ENCODE results near the gene TSPAN7.

The TSPAN7 gene, protein sequence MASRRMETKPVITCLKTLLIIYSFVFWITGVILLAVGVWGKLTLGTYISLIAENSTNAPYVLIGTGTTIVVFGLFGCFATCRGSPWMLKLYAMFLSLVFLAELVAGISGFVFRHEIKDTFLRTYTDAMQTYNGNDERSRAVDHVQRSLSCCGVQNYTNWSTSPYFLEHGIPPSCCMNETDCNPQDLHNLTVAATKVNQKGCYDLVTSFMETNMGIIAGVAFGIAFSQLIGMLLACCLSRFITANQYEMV

DNA sequence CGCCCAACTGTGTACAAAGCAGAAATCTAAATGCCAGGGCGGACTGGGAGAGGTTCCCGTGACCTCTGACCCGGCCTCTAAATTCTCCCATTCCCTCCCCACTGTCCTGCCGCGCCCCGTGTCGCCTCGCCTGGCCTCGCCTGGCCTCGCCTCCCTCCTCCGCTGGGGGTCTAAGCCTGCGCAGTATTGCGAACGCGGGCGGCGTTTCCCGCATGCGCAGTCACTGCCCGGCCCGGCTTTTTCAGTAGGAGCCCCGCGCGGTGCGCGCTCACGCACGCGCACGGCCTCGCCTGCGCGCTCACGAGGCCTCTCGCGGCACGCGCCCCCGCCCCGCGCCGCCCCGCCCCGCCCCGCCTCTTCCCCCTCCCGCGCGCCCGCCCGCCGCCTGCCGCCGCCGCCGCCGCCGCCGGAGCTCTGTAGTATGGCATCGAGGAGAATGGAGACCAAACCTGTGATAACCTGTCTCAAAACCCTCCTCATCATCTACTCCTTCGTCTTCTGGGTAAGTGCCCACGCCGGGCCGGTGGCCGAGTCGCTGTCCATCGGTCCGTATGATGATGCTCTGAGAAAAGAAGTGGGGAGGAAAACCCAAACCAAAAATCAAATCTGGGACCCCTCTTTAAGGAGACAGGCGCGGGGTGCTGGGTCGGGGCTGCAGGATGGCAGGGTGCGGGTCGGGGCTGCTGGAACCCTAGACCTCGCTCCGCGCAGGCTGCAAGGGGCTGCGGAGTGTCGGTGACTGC, at the start of gene TSPAN7:
Gene TSPAN7 (plus strand): TSS at position 417 of the 743 bp plus-strand sequence. CDS start 5 bp downstream, at position 422.
- no peaks in the 10 kb centered on the region for H3K9me3 ChIP-seq (ENCODE audit: control insufficient read depth, insufficient read depth, low read length)
- H3K27ac ChIP-seq (ENCODE audit: low read depth, low read length) = no peak within 1 kb of the TSS
- 0 out of 2 replicates have a peak within 1 kb of the TSS, but pooled peaks have one; percentile 11 for H3K9ac ChIP-seq (ENCODE audit: low read depth, low read length)
- H3K4me1 ChIP-seq (ENCODE audit: control insufficient read depth, insufficient read depth, low read length) = peaks cover 8% of the 10 kb centered on the region; the same call in 1 of the 2 replicates
- peaks cover 20% of the 10 kb centered on the region for H3K27me3 ChIP-seq (ENCODE audit: control insufficient read depth, insufficient read depth, low read length)
- H3K36me3 ChIP-seq (ENCODE audit: control insufficient read depth, insufficient read depth, low read length) = no peaks in the 10 kb centered on the region
- H3K4me3 ChIP-seq (ENCODE audit: low read depth, low read length) = peak within 1 kb of the TSS; percentile 78

DNA sequence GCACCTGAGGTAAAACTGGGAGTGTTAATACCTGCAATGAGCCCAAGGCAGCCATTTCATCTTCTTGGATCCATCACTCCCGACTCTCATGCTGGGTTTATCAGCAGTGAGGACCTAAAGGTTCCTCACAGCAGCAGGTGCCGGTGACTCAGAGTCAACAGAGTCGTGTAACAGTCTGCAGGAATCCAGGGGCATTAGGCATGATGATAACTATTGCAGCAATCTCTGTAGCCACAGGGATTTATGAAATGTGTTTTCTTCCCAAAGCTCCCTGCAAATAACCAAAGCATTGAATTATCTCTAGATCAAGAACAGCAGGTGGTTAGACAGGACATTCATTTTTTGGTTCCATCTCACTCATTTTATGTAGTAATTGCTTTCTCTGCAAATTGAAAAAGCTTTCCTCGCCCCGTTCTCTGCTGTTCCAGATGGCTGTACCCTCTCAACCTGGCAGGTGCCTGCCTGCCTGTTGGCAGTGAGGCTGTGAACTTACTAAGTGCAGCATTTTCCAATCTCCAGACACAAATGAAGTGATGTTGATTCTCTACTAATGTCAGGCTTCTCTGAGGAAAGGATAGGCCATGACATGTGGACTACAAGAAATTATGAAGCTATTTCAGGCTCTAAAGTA, 48.1 kb upstream of the TSPAN7 start:
- peaks cover 6% of the 10 kb centered on the region; the same call in 1 of the 2 replicates for H3K4me1 ChIP-seq (ENCODE audit: control insufficient read depth, insufficient read depth, low read length)
- H3K27ac ChIP-seq (ENCODE audit: low read depth, low read length) = no peak overlapping the region
- no peaks in the 10 kb centered on the region for H3K36me3 ChIP-seq (ENCODE audit: control insufficient read depth, insufficient read depth, low read length)
- H3K9ac ChIP-seq (ENCODE audit: low read depth, low read length) = no peak overlapping the region
- no peaks in the 10 kb centered on the region for H3K27me3 ChIP-seq (ENCODE audit: control insufficient read depth, insufficient read depth, low read length)
- H3K4me3 ChIP-seq (ENCODE audit: low read depth, low read length) = no peak overlapping the region
- H3K9me3 ChIP-seq (ENCODE audit: control insufficient read depth, insufficient read depth, low read length) = no peaks in the 10 kb centered on the region

DNA sequence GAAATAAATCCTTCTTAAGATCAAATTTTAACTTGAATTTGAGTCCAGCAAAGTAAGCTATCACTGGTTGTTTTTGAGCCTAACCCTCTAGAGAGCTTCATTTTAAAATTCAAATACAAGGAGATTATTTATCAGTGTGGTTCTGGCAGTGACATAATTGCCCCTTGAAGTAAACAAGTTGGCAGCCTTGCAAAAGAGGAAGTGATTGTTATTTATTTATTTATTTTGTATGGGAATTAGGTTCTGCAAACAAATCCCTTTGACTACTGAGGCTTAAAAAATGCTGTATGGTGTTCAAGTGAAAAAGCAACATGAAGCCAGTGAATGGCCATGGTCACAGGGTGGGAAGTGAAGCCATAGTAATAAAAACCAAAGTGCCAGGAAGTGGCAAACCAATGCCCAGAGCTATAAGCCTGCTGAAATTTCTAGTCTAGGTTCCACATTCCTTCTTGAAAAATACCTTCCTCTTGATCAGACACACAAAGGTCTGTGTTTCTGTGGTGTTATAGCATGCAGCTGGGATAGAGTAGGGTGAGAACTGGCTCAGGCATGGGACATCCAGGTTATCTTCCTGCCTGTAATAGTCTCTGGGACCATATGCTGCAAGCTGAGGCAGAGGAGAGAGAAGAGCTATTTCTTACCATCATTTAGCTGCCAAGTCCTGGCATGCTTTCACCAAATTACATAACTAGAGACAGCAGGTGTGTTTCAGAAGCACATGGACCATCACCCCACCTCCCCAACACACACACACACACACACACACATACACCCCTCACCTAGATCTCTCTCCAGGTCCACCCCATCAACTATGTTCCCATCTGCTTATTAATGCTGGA, 47.1 kb upstream of the TSPAN7 start:
- Histone ChIP-seq H3K36me3 (ENCODE audit: control insufficient read depth, insufficient read depth, low read length) (no peaks in the 10 kb centered on the region), H3K9ac (ENCODE audit: low read depth, low read length) (no peak overlapping the region), H3K4me3 (ENCODE audit: low read depth, low read length) (no peak overlapping the region), H3K27me3 (ENCODE audit: control insufficient read depth, insufficient read depth, low read length) (no peaks in the 10 kb centered on the region), H3K9me3 (ENCODE audit: control insufficient read depth, insufficient read depth, low read length) (no peaks in the 10 kb centered on the region), H3K27ac (ENCODE audit: low read depth, low read length) (no peak overlapping the region), H3K4me1 (ENCODE audit: control insufficient read depth, insufficient read depth, low read length) (peaks cover 6% of the 10 kb centered on the region; the same call in 1 of the 2 replicates)

DNA sequence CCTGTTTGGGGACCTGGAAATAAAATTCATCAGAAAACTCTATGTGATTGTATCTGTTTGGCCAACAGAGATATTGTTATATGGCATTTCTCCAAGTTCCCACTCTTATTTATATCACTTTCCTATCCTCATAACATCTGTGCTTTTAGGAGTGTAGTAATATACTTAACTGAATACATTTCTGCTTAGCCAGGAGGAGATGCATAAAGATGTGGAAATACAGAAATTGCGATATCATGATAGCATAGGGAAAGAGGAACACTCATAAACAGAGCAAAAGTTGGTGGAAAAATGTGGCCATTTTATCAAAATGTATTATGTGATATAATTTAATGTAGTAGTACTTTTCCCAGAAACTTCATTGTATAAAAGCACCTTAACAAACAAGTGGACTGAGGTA, 46.1 kb upstream of the TSPAN7 start:
- Histone ChIP-seq H3K4me1 (ENCODE audit: control insufficient read depth, insufficient read depth, low read length) (peaks cover 6% of the 10 kb centered on the region; the same call in 1 of the 2 replicates), H3K36me3 (ENCODE audit: control insufficient read depth, insufficient read depth, low read length) (no peaks in the 10 kb centered on the region), H3K4me3 (ENCODE audit: low read depth, low read length) (no peak overlapping the region), H3K9ac (ENCODE audit: low read depth, low read length) (no peak overlapping the region), H3K27me3 (ENCODE audit: control insufficient read depth, insufficient read depth, low read length) (no peaks in the 10 kb centered on the region; the same call in 1 of the 2 replicates), H3K9me3 (ENCODE audit: control insufficient read depth, insufficient read depth, low read length) (no peaks in the 10 kb centered on the region), H3K27ac (ENCODE audit: low read depth, low read length) (no peak overlapping the region)

DNA sequence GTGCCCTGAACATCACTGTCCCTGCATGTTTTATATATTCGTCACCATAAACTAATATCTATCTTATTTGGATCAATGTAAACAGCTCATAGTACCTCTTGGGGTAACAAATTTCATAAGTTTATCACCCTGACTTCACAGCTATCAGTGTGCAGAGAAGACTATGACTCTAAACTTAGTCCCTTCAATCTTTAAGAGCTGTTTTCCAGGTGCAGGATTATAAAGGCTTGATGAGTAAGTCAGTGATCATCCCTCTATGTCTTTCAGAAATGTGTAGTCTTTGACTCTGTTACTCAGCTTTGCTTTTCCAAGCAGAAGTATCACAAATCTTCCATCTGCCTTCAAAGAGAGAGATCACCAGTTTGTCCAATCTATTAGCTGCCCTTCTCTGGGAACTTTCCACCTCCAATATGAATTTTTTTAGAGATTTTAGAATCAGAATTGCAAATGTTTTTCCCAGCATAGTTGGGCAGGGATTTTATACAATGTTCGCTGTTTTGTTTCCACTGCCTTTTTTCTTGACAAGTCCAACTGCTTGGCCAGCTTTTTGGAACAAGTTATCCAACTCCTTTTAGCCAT, 45.1 kb upstream of the TSPAN7 start:
- H3K27me3 ChIP-seq (ENCODE audit: control insufficient read depth, insufficient read depth, low read length) = no peaks in the 10 kb centered on the region; the same call in 1 of the 2 replicates
- H3K27ac ChIP-seq (ENCODE audit: low read depth, low read length) = no peak overlapping the region
- H3K9me3 ChIP-seq (ENCODE audit: control insufficient read depth, insufficient read depth, low read length) = no peaks in the 10 kb centered on the region
- peaks cover 6% of the 10 kb centered on the region; the same call in 1 of the 2 replicates for H3K4me1 ChIP-seq (ENCODE audit: control insufficient read depth, insufficient read depth, low read length)
- no peaks in the 10 kb centered on the region for H3K36me3 ChIP-seq (ENCODE audit: control insufficient read depth, insufficient read depth, low read length)
- no peak overlapping the region for H3K4me3 ChIP-seq (ENCODE audit: low read depth, low read length)
- H3K9ac ChIP-seq (ENCODE audit: low read depth, low read length) = no peak overlapping the region

DNA sequence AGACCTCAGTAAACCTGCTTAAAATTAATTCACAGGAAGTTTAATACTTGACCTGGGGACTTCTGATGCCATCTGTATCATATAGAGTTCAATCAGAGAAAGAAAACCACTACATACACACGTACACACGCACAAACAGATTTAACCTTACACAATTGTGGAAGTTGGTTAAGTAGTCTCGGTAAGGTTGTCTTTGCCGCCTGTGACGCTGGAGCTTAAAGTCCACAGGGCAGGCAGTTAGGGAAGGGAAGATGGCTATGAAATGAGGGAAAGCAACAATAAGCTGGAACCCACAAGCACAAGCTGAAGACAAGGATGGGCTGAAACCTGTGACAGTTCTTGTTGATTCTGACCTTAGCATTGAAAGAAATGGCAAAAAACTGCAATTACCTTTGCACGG, 41.7 kb upstream of the TSPAN7 start:
- H3K36me3 ChIP-seq (ENCODE audit: control insufficient read depth, insufficient read depth, low read length) = no peaks in the 10 kb centered on the region
- no peak overlapping the region for H3K4me3 ChIP-seq (ENCODE audit: low read depth, low read length)
- no peaks in the 10 kb centered on the region; the same call in 1 of the 2 replicates for H3K27me3 ChIP-seq (ENCODE audit: control insufficient read depth, insufficient read depth, low read length)
- no peaks in the 10 kb centered on the region for H3K4me1 ChIP-seq (ENCODE audit: control insufficient read depth, insufficient read depth, low read length)
- H3K9me3 ChIP-seq (ENCODE audit: control insufficient read depth, insufficient read depth, low read length) = no peaks in the 10 kb centered on the region
- H3K9ac ChIP-seq (ENCODE audit: low read depth, low read length) = no peak overlapping the region
- no peak overlapping the region for H3K27ac ChIP-seq (ENCODE audit: low read depth, low read length)

DNA sequence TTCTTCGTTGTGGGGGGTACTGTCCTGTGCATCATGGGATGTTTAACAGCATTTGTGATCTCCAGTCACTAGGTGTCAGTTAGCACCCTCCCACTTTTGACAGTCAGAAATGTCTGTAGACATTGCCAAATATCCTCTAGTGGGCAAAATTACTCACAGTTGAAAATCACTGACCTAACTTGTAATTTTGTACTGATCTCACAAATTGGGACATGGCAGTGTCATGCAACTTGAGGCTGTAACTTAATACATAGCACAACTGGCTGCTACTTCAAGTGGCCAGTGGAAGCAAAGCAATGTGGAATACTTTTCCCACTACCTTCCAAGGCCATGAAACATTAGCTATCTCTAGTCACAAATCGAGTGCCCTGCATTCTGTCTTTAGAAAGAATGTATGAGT, 23.2 kb upstream of the TSPAN7 start:
- Histone ChIP-seq H3K27me3 (ENCODE audit: control insufficient read depth, insufficient read depth, low read length) (no peaks in the 10 kb centered on the region), H3K27ac (ENCODE audit: low read depth, low read length) (no peak overlapping the region), H3K9ac (ENCODE audit: low read depth, low read length) (no peak overlapping the region), H3K9me3 (ENCODE audit: control insufficient read depth, insufficient read depth, low read length) (no peaks in the 10 kb centered on the region; the same call in 1 of the 2 replicates), H3K36me3 (ENCODE audit: control insufficient read depth, insufficient read depth, low read length) (no peaks in the 10 kb centered on the region), H3K4me1 (ENCODE audit: control insufficient read depth, insufficient read depth, low read length) (no peaks in the 10 kb centered on the region), H3K4me3 (ENCODE audit: low read depth, low read length) (no peak overlapping the region)

DNA sequence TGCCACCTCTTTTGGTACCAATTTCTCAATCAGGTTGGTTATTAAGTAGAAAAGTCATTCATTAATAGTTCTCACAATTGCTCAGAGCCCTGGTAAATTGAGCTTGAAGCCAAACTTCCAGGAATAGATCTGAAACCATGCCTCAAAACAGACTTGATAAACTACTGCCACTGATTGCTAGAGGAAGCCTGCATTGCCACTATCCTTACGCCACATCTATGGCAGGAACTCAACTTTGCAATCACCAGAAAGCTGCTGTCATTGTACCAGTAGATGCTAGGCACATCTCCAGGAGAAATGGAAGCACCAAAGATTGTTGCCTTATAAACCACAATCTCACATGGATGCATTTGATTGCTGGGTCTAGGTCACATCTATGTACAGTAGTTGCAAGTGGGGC, 21.6 kb upstream of the TSPAN7 start:
- Histone ChIP-seq H3K9ac (ENCODE audit: low read depth, low read length) (no peak overlapping the region), H3K27me3 (ENCODE audit: control insufficient read depth, insufficient read depth, low read length) (no peaks in the 10 kb centered on the region), H3K27ac (ENCODE audit: low read depth, low read length) (no peak overlapping the region), H3K4me1 (ENCODE audit: control insufficient read depth, insufficient read depth, low read length) (no peaks in the 10 kb centered on the region), H3K4me3 (ENCODE audit: low read depth, low read length) (no peak overlapping the region), H3K9me3 (ENCODE audit: control insufficient read depth, insufficient read depth, low read length) (no peaks in the 10 kb centered on the region; the same call in 1 of the 2 replicates), H3K36me3 (ENCODE audit: control insufficient read depth, insufficient read depth, low read length) (no peaks in the 10 kb centered on the region)

DNA sequence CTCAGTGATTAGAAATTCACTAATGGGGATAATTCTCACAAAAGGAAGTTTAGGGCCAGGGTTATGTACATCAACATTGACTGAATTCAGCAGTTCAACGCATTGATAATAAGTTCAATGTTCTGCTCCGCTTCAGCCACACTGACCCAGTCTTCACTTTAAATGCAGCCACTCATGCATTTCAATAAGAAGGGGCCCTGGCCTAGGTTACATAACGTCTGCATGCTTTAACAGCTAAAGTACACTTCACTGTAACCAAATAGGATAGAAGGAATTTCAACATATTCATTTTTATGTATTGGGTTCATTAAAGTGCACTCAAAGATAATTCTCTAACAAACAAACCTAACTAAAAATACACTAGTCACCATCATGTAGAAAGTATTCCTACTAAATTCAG, 12.8 kb upstream of the TSPAN7 start:
- Histone ChIP-seq H3K9me3 (ENCODE audit: control insufficient read depth, insufficient read depth, low read length) (no peaks in the 10 kb centered on the region), H3K27me3 (ENCODE audit: control insufficient read depth, insufficient read depth, low read length) (no peaks in the 10 kb centered on the region), H3K9ac (ENCODE audit: low read depth, low read length) (no peak overlapping the region), H3K4me1 (ENCODE audit: control insufficient read depth, insufficient read depth, low read length) (no peaks in the 10 kb centered on the region; the same call in 1 of the 2 replicates), H3K27ac (ENCODE audit: low read depth, low read length) (no peak overlapping the region), H3K4me3 (ENCODE audit: low read depth, low read length) (no peak overlapping the region), H3K36me3 (ENCODE audit: control insufficient read depth, insufficient read depth, low read length) (no peaks in the 10 kb centered on the region)

DNA sequence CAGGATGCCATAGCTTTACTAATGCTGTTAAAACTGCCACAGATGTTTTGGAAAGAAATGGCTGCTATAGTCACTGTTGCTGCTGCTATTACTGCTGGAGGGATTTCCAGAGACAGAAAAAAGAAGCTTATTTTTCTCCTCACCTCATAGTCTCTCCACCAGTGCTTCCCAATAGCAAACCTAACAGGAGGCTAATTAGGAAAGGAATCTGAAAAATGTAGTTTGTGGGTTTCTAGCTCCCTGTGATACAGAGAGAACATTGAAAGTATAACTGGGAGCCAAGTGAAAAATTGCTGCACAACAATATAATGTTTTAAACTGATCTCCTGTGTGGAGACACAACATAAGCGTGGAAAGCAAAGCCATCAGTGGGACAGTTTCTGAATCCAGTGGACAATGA, 8.6 kb upstream of the TSPAN7 start:
- Histone ChIP-seq H3K9ac (ENCODE audit: low read depth, low read length) (no peak overlapping the region), H3K4me3 (ENCODE audit: low read depth, low read length) (no peak overlapping the region), H3K9me3 (ENCODE audit: control insufficient read depth, insufficient read depth, low read length) (no peaks in the 10 kb centered on the region), H3K36me3 (ENCODE audit: control insufficient read depth, insufficient read depth, low read length) (no peaks in the 10 kb centered on the region), H3K4me1 (ENCODE audit: control insufficient read depth, insufficient read depth, low read length) (no peaks in the 10 kb centered on the region; the same call in 1 of the 2 replicates), H3K27me3 (ENCODE audit: control insufficient read depth, insufficient read depth, low read length) (no peaks in the 10 kb centered on the region), H3K27ac (ENCODE audit: low read depth, low read length) (no peak overlapping the region)

All from HUES48 (cell line).